Measurements from ENCODE around the gene CDC6. TPM values are rescaled to one million over a fixed set of nuclear protein-coding genes. Genes with fewer than 3 reads are reported as not detected.

Gene CDC6
- total and polyA plus RNA-seq, 2 of the 8 experiments (the other 6 are each of a cell fraction or from before 2014, with no cell fraction given), result 50.5 to 140 TPM

DNA sequence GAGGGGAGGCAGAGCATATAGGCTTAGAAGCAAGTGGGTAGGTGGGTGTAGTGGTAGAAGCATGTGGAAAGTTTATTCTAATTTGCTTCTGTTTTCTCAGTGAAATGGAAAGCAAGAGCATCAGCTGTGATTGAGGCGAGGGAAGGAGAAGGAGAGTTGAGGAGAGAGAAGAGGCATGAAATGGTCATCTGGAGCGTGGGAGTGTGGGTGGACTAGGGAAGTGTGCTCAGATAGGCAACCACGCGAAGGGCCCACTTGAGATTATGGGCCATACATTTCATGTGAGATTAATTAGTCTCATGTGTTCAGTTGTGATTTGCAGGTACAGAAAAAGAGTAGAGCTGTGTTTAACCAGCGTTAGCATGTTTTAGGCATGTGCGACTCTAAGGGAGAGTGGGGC, 20.8 kb upstream of the CDC6 start:
- FAIRE-seq (no peak), DNase-seq (ENCODE audit: low read depth in 1 of 2, low spot score in 2 of 2) (no peak)
- ChIA-PET CTCF (ENCODE audit: partially characterized antibody) (no interaction called here), POLR2A (ENCODE audit: partially characterized antibody) (interaction anchor here (0.8 to 2.8 kb wide), 4 partner anchors 16 to 33 kb away, joined by 3 to 18 read pairs (median 6); partner anchors contain the start of gene CDC6)
- no peak overlapping the region for H2BK20ac ChIP-seq (ENCODE audit: low read length)
- no peak overlapping the region for H3K14ac ChIP-seq (ENCODE audit: insufficient read length)
- H3K23me2 ChIP-seq (ENCODE audit: low read depth, low read length), result no peaks in the 10 kb centered on the region; the same call in 1 of the 2 replicates
- no peak overlapping the region for H3K23ac ChIP-seq (ENCODE audit: insufficient read length)
- H3K4ac ChIP-seq (replicated peaks; ENCODE audit: insufficient read length, low read depth, low read length), result no peak overlapping the region
- no peak overlapping the region for H2BK12ac ChIP-seq (ENCODE audit: low read depth, low read length)
- H3K56ac ChIP-seq (replicated peaks; ENCODE audit: insufficient read length, low read depth, low read length), result no peak overlapping the region
- H3K4me2 ChIP-seq (ENCODE audit: insufficient read depth in 1 of 2, low read depth in 2 of 2, low read length in 2 of 2), result no peak overlapping the region
- H4K20me1 ChIP-seq (replicated peaks in 1 of 2; ENCODE audit: control insufficient read depth in 1 of 2, insufficient read depth in 2 of 2, low read length in 2 of 2), result peaks cover 0 to 3% of the 10 kb centered on the region in 2 experiments
- peaks cover 0 to 2% (median 0%) of the 10 kb centered on the region in 4 experiments; a peak in 1 of 7 replicates for H3K4me1 ChIP-seq (replicated peaks in 1 of 4; ENCODE audit: control insufficient read depth in 3 of 4, insufficient read depth in 4 of 4, low read length in 3 of 4)
- H3K79me2 ChIP-seq (ENCODE audit: control insufficient read depth in 1 of 2, insufficient read depth in 2 of 2, low read length in 2 of 2), result no peaks in the 10 kb centered on the region
- H2BK15ac ChIP-seq (ENCODE audit: low read length), result no peak overlapping the region
- H2AK5ac ChIP-seq (ENCODE audit: low read depth, low read length), result no peak overlapping the region
- H3K4me3 ChIP-seq (ENCODE audit: extremely low read depth in 1 of 4, insufficient read depth in 2 of 4, low read depth in 3 of 4, low read length in 4 of 4), result no peak overlapping the region
- H3K9me3 ChIP-seq (ENCODE audit: insufficient read depth in 2 of 2, low read depth in 1 of 2, low read length in 1 of 2), result no peaks in the 10 kb centered on the region
- TF ChIP-seq BRCA1 (IDR thresholded peaks at IDR 0.05; ENCODE audit: low read depth, low read length), result no peak
- TF ChIP-seq, protein P1, sequence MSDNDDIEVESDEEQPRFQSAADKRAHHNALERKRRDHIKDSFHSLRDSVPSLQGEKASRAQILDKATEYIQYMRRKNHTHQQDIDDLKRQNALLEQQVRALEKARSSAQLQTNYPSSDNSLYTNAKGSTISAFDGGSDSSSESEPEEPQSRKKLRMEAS (IDR thresholded peaks at IDR 0.05), result no peak
- no peak overlapping the region for H3K27ac ChIP-seq (ENCODE audit: low read depth, low read length)
- H3K9ac ChIP-seq (replicated peaks in 1 of 4; ENCODE audit: extremely low read depth in 1 of 4, low read depth in 3 of 4, low read length in 3 of 4), result no peak overlapping the region
- H2BK5ac ChIP-seq (ENCODE audit: low read depth, low read length), result no peak overlapping the region
- no peak overlapping the region for H2AFZ ChIP-seq (ENCODE audit: low read length)
- H3K36me3 ChIP-seq (ENCODE audit: control insufficient read depth in 2 of 4, insufficient read depth in 4 of 4, low read length in 3 of 4), result peaks cover 4 to 30% (median 10%) of the 10 kb centered on the region in 4 experiments; a peak in 6 of 8 replicates
- no peak overlapping the region for H4K5ac ChIP-seq (ENCODE audit: insufficient read length, low read depth, low read length)
- H3K79me1 ChIP-seq (ENCODE audit: low read depth, low read length), result no peaks in the 10 kb centered on the region
- no peak overlapping the region for H4K8ac ChIP-seq (ENCODE audit: extremely low read depth, insufficient read depth, low read length)
- no peak overlapping the region for H3K18ac ChIP-seq (ENCODE audit: extremely low read depth, low read length)
- no peak overlapping the region for H2BK120ac ChIP-seq (replicated peaks; ENCODE audit: low read depth, low read length)
- no peaks in the 10 kb centered on the region for H3K27me3 ChIP-seq (replicated peaks in 1 of 4; ENCODE audit: control insufficient read depth in 3 of 4, extremely low read depth in 1 of 4, insufficient read depth in 3 of 4, low read length in 3 of 4)
- no peak overlapping the region for H4K91ac ChIP-seq (replicated peaks; ENCODE audit: insufficient read length, low read length)
- 92% methylated on average over 6 of the region's 6 CpGs; no CpG with 5 or more reads in 1 of the 2 experiments for WGBS, 2 experiments (ENCODE audit: extremely low coverage in 1 of 2, insufficient coverage in 1 of 2, insufficient read length in 1 of 2, insufficient replicate concordance in 2 of 2, low coverage in 1 of 2, low lambda C conversion rate in 2 of 2, missing lambda C conversion rate in 1 of 2)
